GM12878 (cell line): ENCODE data around the gene YARS1. TPM values are rescaled to one million over a fixed set of nuclear protein-coding genes. Genes with fewer than 3 reads are reported as not detected.

Experiments
- ATAC-seq: fragments of 200-7000 bp; cut with Tn5 transposase; 3 replicates; pipeline ENCODE4 v1.9.1; 2020; ENCODE audit warnings: mild to moderate bottlenecking, moderate library complexity
- BruUV-seq: library from RNA; stranded (reverse); fragments of 400-500 nt; replicated peaks from 2 replicates; lab custom pipeline; 2021; lab: Mats Ljungman, UMichigan
- CTCF ChIA-PET: fragments of 300-600 bp; sonication (Branson Sonifier 250); formaldehyde crosslinking; extraction: SDS; loops from one replicate; lab custom pipeline; 2021; ENCODE audit warnings: inconsistent platforms; lab: Yijun Ruan, JAX
- POLR2A ChIA-PET: fragments of 350-600 bp; formaldehyde crosslinking; extraction: SDS; loops from one replicate; lab custom pipeline; 2021; ENCODE audit warnings: inconsistent platforms; lab: Charles Lee
- RAD21 ChIA-PET: fragments of 300-600 bp; sonication (Branson Sonifier 250); formaldehyde crosslinking; loops from one replicate; lab custom pipeline; 2023; ENCODE audit warnings: antibody characterized with exemption; ENCODE audit not compliant: unreplicated experiment; lab: Charles Lee
- SMC1A ChIA-PET: fragments of 300-600 bp; sonication (Branson Sonifier 250); formaldehyde crosslinking; loops from one replicate; lab custom pipeline; 2023; ENCODE audit not compliant: unreplicated experiment, uncharacterized antibody; lab: Charles Lee
- DNase-seq: peaks from one replicate; pipeline ENCODE4 v3.0.0-alpha.2; 2011; ENCODE audit warnings: low read depth, low spot score
- FAIRE-seq: peaks from 3 replicates; lab custom pipeline; 2011; peaks lifted over from hg19 to GRCh38; lab: Jason Lieb, UNC
- H2AFZ ChIP-seq: 2 replicates; pipeline ENCODE4 v1.6.0; 2011; ENCODE audit warnings: low read depth, low read length, control low read depth; ENCODE audit not compliant: control insufficient read depth
- H3K27ac ChIP-seq: 2 replicates; pipeline ENCODE4 v1.5.1; 2011; ENCODE audit warnings: control low read depth; ENCODE audit not compliant: control insufficient read depth, insufficient read depth
- H3K27me3 ChIP-seq, 2 experiments: replicated peaks in 1 of 2; 2 replicates each; pipeline versions ENCODE4 v1.6.0 to v1.6.1; 2011; ENCODE audit warnings: low read length in 1 of 2; ENCODE audit not compliant: control insufficient read depth in 2 of 2, insufficient read depth in 2 of 2
- H3K36me3 ChIP-seq, 2 experiments: 2 replicates each; pipeline ENCODE4 v1.5.1; 2011; ENCODE audit warnings: low read length in 1 of 2; ENCODE audit not compliant: control insufficient read depth in 2 of 2, insufficient read depth in 2 of 2
- H3K4me1 ChIP-seq: 2 replicates; pipeline ENCODE4 v1.6.1; 2011; ENCODE audit warnings: mild to moderate bottlenecking, low read length, moderate library complexity, mixed read lengths; ENCODE audit not compliant: control insufficient read depth, insufficient read depth
- H3K4me2 ChIP-seq: 2 replicates; pipeline ENCODE4 v1.6.0; 2011; ENCODE audit warnings: control low read depth; ENCODE audit not compliant: control insufficient read depth, insufficient read depth
- H3K4me3 ChIP-seq: fragments of 200-600 bp; sonication (generic); 2 replicates; pipeline ENCODE4 v1.5.1; 2016
- H3K79me2 ChIP-seq: 2 replicates; pipeline ENCODE4 v1.6.0; 2011; ENCODE audit warnings: low read length; ENCODE audit not compliant: control insufficient read depth, insufficient read depth
- H3K9ac ChIP-seq: 2 replicates; pipeline ENCODE4 v1.8.0; 2011; ENCODE audit warnings: low read length, control low read depth, mixed read lengths; ENCODE audit not compliant: control insufficient read depth, insufficient read depth
- H3K9me3 ChIP-seq: replicated peaks from 3 replicates; pipeline ENCODE4 v1.5.1; 2011; ENCODE audit warnings: mild to moderate bottlenecking, low read length; ENCODE audit not compliant: control insufficient read depth, insufficient read depth
- H4K20me1 ChIP-seq: 2 replicates; pipeline ENCODE4 v1.6.0; 2011; ENCODE audit not compliant: control insufficient read depth, insufficient read depth
- CBFB ChIP-seq: IDR thresholded peaks from 2 replicates; pipeline ENCODE4 v1.6.1; 2016; ENCODE audit warnings: antibody characterized with exemption, low read depth
- EP300 ChIP-seq, 2 experiments: fragments of 150-350 bp in 1 of 2; IDR thresholded peaks; 2 replicates each; pipeline ENCODE4 v1.6.1; 2011 to 2012; ENCODE audit warnings: low read depth in 2 of 2, low read length in 2 of 2, borderline replicate concordance in 1 of 2, improper control_type of control experiment in 1 of 2, inconsistent platforms in 1 of 2; ENCODE audit not compliant: control insufficient read depth in 1 of 2
- FOXM1 ChIP-seq: IDR thresholded peaks from 2 replicates; pipeline ENCODE4 v1.6.1; 2012; ENCODE audit warnings: low read depth, mild to moderate bottlenecking, inconsistent platforms, low read length, moderate library complexity
- GABPA ChIP-seq: IDR thresholded peaks from 2 replicates; pipeline ENCODE4 v1.6.1; 2014; ENCODE audit warnings: antibody characterized with exemption, low read depth, mild to moderate bottlenecking, inconsistent platforms
- HDGF ChIP-seq: fragments of 450-650 bp; IDR thresholded peaks from 2 replicates; pipeline ENCODE4 v1.6.1; 2016; ENCODE audit warnings: antibody characterized with exemption
- MYB ChIP-seq: fragments of 150-350 bp; IDR thresholded peaks from 2 replicates; pipeline ENCODE4 v1.6.1; 2014; ENCODE audit warnings: mild to moderate bottlenecking, low read depth, low read length, borderline replicate concordance
- NR2C1 ChIP-seq: fragments of 450-650 bp; IDR thresholded peaks from 2 replicates; pipeline ENCODE4 v1.6.1; 2017; ENCODE audit warnings: antibody characterized with exemption, mild to moderate bottlenecking, moderate library complexity
- POU2F2 ChIP-seq: IDR thresholded peaks from 3 replicates; pipeline ENCODE4 v1.6.1; 2011; ENCODE audit warnings: low read depth, mild to moderate bottlenecking, low read length, borderline replicate concordance
- RB1 ChIP-seq: fragments of 450-650 bp; formaldehyde crosslinking; IDR thresholded peaks from 2 replicates; pipeline ENCODE4 v1.6.1; 2017; ENCODE audit warnings: mild to moderate bottlenecking, borderline replicate concordance
- SIX5 ChIP-seq: IDR thresholded peaks from 2 replicates; pipeline ENCODE4 v1.6.1; 2011; ENCODE audit warnings: mild to moderate bottlenecking, low read depth, low read length, moderate library complexity; ENCODE audit not compliant: severe bottlenecking
- STAT3 ChIP-seq: IDR thresholded peaks from 2 replicates; pipeline ENCODE4 v1.6.1; 2011; ENCODE audit warnings: low read depth, low read length, improper control_type of control experiment
- WGBS: methylation state at CpG from one replicate; pipeline ENCODE4 v1.1.6; 2016; ENCODE audit warnings: low lambda C conversion rate; ENCODE audit not compliant: insufficient replicate concordance, insufficient coverage; ENCODE audit errors: missing lambda C conversion rate; 5-methylcytosine and 5-hydroxymethylcytosine counted together
- in situ Hi-C: fragments of 300-500 bp; cut with MboI; formaldehyde crosslinking; loops from 9 replicates; pipeline ENCODE4 v1.14.3; 2018; ENCODE audit warnings: mixed read lengths
- intact Hi-C: fragments of 100-400 bp; cut with micrococcal nuclease; formaldehyde crosslinking; loops from one replicate; pipeline ENCODE4 v1.14.2; 2022; ENCODE audit not compliant: unreplicated experiment
- polyA plus RNA-seq, 11 experiments: library from polyadenylated mRNA; depleted of rRNA in 4 of 11; unstranded in 6 of 11; stranded (reverse) in 5 of 11; fragments of >200 nt; fragmentation: Nextera tagmentation in 4 of 11; fragmentation: Illumina TruSeq in 1 of 11; extraction: Ambion mirVana in 4 of 11; extraction: Trizol in 1 of 11; gene quantifications; 1 replicate in 1 of 11; 2 replicates in 10 of 11; pipeline versions ENCODE4 v1.2.1 to v1.2.3, GENCODE V29; 2011 to 2016; ENCODE audit warnings: inconsistent platforms in 2 of 11, missing spikeins in 2 of 11, low read depth in 1 of 11
- total RNA-seq, 4 experiments: library from RNA; depleted of rRNA in 3 of 4; stranded (reverse); fragments of >200 nt in 3 of 4; fragmentation: Illumina TruSeq in 1 of 4; extraction: Trizol in 1 of 4; gene quantifications; 2 replicates each; pipeline versions ENCODE4 v1.2.1 to v1.2.3, GENCODE V29; 2013 to 2021
- TF ChIP-seq, protein P1 (sequence below): IDR thresholded peaks from 2 replicates; pipeline ENCODE4 v1.6.1; 2012; ENCODE audit warnings: low read depth, low read length, improper control_type of control experiment
- TF ChIP-seq, protein P2 (sequence below): fragments of 450-650 bp; IDR thresholded peaks from 2 replicates; pipeline ENCODE4 v1.6.1; 2017; ENCODE audit warnings: mild to moderate bottlenecking, moderate library complexity
- TF ChIP-seq, protein P3 (sequence below): fragments of 450-650 bp; IDR thresholded peaks from 2 replicates; pipeline ENCODE4 v1.6.1; 2017; ENCODE audit warnings: mild to moderate bottlenecking, low read depth, inconsistent platforms; ENCODE audit not compliant: poor library complexity, severe bottlenecking

The YARS1 gene
- total and polyA plus RNA-seq, 10 of the 15 experiments (the other 5 are each of a cell fraction or from before 2014, with no cell fraction given), result 39.9 to 202 (median 136) TPM

DNA sequence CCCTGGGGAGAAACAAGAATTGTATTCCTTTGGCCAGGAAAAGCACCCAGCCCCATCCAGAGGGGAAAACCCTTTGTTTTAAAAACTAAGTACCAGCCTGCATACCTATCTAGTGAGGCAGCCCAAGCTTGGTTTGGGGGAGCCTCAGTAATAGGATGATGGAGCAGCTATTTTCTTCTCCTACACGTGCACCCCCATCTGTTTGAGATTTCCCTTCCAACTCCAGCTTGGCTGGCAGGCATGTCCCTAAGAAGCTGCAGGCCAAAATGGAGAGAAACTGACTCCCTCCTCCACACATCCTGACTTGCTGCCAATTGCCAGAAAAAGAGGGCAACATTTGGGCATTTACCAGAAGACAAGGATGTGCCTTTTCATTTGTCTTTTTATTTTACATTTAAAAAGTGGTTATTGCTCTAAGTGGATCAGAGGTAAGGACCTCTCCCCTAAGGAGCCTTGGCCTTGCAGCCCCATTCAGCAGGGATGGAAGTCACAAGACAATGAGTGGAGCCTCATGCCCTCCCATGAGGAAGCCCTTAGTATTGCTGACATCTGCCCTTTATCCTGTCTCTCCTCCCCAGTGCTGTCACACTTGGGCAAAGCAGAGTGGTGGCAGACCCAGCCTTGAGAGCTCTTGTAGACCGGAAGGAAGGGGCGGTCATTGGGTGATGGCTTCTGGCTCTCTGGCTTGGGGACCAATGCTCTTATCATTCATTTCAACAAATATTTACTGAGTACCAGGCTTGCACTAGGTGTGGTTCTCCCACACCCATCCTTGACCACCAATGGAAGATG, 44.9 kb upstream of the YARS1 start:
- intact Hi-C loops (no loop called here), in situ Hi-C loops (no loop called here)
- Histone ChIP-seq H3K9ac (no peak overlapping the region), H3K4me2 (no peak overlapping the region), H3K4me3 (no peak overlapping the region), H3K36me3 (peaks cover 7 to 26% of the 10 kb centered on the region in 2 experiments), H3K27me3 (no peaks in the 10 kb centered on the region), H4K20me1 (no peaks in the 10 kb centered on the region), H3K9me3 (no peaks in the 10 kb centered on the region), H3K4me1 (no peaks in the 10 kb centered on the region), H2AFZ (no peak overlapping the region), H3K27ac (no peak overlapping the region), H3K79me2 (no peaks in the 10 kb centered on the region)
- TF ChIP-seq STAT3 (no peak), HDGF (no peak), FOXM1 (no peak), RB1 (no peak), NR2C1 (no peak), MYB (no peak), CBFB (no peak), GABPA (no peak), SIX5 (no peak), POU2F2 (no peak), EP300 (IDR thresholded peaks at IDR 0.05; ENCODE audit: borderline replicate concordance in 1 of 2, control insufficient read depth in 1 of 2, low read depth in 2 of 2, low read length in 2 of 2) (no peak)
- TF ChIP-seq, protein P1, sequence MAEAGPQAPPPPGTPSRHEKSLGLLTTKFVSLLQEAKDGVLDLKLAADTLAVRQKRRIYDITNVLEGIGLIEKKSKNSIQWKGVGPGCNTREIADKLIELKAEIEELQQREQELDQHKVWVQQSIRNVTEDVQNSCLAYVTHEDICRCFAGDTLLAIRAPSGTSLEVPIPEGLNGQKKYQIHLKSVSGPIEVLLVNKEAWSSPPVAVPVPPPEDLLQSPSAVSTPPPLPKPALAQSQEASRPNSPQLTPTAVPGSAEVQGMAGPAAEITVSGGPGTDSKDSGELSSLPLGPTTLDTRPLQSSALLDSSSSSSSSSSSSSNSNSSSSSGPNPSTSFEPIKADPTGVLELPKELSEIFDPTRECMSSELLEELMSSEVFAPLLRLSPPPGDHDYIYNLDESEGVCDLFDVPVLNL, result no peak
- TF ChIP-seq, protein P2, sequence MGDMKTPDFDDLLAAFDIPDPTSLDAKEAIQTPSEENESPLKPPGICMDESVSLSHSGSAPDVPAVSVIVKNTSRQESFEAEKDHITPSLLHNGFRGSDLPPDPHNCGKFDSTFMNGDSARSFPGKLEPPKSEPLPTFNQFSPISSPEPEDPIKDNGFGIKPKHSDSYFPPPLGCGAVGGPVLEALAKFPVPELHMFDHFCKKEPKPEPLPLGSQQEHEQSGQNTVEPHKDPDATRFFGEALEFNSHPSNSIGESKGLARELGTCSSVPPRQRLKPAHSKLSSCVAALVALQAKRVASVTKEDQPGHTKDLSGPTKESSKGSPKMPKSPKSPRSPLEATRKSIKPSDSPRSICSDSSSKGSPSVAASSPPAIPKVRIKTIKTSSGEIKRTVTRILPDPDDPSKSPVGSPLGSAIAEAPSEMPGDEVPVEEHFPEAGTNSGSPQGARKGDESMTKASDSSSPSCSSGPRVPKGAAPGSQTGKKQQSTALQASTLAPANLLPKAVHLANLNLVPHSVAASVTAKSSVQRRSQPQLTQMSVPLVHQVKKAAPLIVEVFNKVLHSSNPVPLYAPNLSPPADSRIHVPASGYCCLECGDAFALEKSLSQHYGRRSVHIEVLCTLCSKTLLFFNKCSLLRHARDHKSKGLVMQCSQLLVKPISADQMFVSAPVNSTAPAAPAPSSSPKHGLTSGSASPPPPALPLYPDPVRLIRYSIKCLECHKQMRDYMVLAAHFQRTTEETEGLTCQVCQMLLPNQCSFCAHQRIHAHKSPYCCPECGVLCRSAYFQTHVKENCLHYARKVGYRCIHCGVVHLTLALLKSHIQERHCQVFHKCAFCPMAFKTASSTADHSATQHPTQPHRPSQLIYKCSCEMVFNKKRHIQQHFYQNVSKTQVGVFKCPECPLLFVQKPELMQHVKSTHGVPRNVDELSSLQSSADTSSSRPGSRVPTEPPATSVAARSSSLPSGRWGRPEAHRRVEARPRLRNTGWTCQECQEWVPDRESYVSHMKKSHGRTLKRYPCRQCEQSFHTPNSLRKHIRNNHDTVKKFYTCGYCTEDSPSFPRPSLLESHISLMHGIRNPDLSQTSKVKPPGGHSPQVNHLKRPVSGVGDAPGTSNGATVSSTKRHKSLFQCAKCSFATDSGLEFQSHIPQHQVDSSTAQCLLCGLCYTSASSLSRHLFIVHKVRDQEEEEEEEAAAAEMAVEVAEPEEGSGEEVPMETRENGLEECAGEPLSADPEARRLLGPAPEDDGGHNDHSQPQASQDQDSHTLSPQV, result no peak
- TF ChIP-seq, protein P3, sequence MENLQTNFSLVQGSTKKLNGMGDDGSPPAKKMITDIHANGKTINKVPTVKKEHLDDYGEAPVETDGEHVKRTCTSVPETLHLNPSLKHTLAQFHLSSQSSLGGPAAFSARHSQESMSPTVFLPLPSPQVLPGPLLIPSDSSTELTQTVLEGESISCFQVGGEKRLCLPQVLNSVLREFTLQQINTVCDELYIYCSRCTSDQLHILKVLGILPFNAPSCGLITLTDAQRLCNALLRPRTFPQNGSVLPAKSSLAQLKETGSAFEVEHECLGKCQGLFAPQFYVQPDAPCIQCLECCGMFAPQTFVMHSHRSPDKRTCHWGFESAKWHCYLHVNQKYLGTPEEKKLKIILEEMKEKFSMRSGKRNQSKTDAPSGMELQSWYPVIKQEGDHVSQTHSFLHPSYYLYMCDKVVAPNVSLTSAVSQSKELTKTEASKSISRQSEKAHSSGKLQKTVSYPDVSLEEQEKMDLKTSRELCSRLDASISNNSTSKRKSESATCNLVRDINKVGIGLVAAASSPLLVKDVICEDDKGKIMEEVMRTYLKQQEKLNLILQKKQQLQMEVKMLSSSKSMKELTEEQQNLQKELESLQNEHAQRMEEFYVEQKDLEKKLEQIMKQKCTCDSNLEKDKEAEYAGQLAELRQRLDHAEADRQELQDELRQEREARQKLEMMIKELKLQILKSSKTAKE, result no peak
- 83% methylated on average over 3 of the region's 3 CpGs for WGBS
- POLR2A ChIA-PET, result interaction anchor here (0.6 kb wide), 1 partner anchor 14 kb away, joined by 3 read pairs; no protein-coding TSS in a partner anchor
- RAD21 ChIA-PET, result no interaction called here
- SMC1A ChIA-PET, result interaction anchor here (1.4 to 2.8 kb wide), 3 partner anchors 9 to 39 kb away, joined by 3 to 13 read pairs (median 5); no protein-coding TSS in a partner anchor
- FAIRE-seq, result no peak
- no TSS peak for BruUV-seq
- CTCF ChIA-PET, result interaction anchor here (0.9 to 6.5 kb wide), 5 partner anchors 10 to 110 kb away, joined by 3 to 37 read pairs (median 8); no protein-coding TSS in a partner anchor
- no peak for ATAC-seq
- DNase-seq, result no peak
